ENCODE measurements around the gene NFIA.
"Not testable (repeated sequence)": the region's sequence is repeated elsewhere in the genome, so short reads cannot be mapped to it uniquely, and the experiment has no call there.

The NFIA gene

DNA sequence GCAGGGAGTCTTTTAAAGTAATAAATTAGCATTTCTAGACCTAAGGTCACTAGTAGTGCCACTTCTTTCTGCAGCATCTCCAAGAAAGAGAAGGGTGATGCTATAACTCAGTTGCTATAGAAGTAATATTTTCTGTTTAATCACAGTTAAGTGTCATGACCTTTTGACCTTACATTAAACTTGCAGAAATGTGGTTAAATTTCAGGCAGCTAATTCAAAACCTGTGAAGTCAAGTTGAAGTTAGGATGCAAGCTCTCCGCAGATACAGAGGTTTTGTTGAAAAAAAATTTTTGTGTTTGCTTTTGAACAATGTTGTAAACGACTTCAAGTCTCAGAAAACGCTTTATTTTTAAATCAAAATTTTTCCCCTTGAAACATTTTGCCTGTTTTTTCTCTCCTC lies 193.9 kb downstream of the NFIA start:
- H4K20me1 ChIP-seq (ENCODE audit: insufficient read depth, low read length, poor library complexity, severe bottlenecking) = no peaks in the 10 kb centered on the region
- H3K9me2 ChIP-seq (replicated peaks; ENCODE audit: low read depth, low read length) = no peaks in the 10 kb centered on the region
- no peaks in the 10 kb centered on the region for H3K36me3 ChIP-seq (ENCODE audit: insufficient read depth, low read length)
- H3K9me3 ChIP-seq (ENCODE audit: insufficient read depth, low read depth, low read length) = no peaks in the 10 kb centered on the region
- TF ChIP-seq, protein P1, sequence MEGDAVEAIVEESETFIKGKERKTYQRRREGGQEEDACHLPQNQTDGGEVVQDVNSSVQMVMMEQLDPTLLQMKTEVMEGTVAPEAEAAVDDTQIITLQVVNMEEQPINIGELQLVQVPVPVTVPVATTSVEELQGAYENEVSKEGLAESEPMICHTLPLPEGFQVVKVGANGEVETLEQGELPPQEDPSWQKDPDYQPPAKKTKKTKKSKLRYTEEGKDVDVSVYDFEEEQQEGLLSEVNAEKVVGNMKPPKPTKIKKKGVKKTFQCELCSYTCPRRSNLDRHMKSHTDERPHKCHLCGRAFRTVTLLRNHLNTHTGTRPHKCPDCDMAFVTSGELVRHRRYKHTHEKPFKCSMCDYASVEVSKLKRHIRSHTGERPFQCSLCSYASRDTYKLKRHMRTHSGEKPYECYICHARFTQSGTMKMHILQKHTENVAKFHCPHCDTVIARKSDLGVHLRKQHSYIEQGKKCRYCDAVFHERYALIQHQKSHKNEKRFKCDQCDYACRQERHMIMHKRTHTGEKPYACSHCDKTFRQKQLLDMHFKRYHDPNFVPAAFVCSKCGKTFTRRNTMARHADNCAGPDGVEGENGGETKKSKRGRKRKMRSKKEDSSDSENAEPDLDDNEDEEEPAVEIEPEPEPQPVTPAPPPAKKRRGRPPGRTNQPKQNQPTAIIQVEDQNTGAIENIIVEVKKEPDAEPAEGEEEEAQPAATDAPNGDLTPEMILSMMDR (conservative IDR thresholded peaks at IDR 0.05; ENCODE audit: low read length) = no peak
- no peak for TF ChIP-seq EZH2phosphoT487 (IDR thresholded peaks at IDR 0.05; ENCODE audit: borderline replicate concordance)
- no peak overlapping the region for H3K4me2 ChIP-seq (ENCODE audit: low read depth, low read length, poor library complexity, severe bottlenecking)
- no peak overlapping the region for H3K9ac ChIP-seq (ENCODE audit: low read depth, low read length, poor library complexity, severe bottlenecking)
- no peak overlapping the region for H3K4me3 ChIP-seq (ENCODE audit: low read length, poor library complexity, severe bottlenecking)
- no peaks in the 10 kb centered on the region for H3F3A ChIP-seq (ENCODE audit: low read depth)
- H3K27me3 ChIP-seq (ENCODE audit: insufficient read depth, low read length, poor library complexity, severe bottlenecking) = no peaks in the 10 kb centered on the region
- H2AFZ ChIP-seq (ENCODE audit: low read length) = no peak overlapping the region
- H3K79me2 ChIP-seq (ENCODE audit: insufficient read depth, low read length) = no peaks in the 10 kb centered on the region
- H3K4me1 ChIP-seq (ENCODE audit: insufficient read depth, low read length, poor library complexity, severe bottlenecking) = no peaks in the 10 kb centered on the region

DNA sequence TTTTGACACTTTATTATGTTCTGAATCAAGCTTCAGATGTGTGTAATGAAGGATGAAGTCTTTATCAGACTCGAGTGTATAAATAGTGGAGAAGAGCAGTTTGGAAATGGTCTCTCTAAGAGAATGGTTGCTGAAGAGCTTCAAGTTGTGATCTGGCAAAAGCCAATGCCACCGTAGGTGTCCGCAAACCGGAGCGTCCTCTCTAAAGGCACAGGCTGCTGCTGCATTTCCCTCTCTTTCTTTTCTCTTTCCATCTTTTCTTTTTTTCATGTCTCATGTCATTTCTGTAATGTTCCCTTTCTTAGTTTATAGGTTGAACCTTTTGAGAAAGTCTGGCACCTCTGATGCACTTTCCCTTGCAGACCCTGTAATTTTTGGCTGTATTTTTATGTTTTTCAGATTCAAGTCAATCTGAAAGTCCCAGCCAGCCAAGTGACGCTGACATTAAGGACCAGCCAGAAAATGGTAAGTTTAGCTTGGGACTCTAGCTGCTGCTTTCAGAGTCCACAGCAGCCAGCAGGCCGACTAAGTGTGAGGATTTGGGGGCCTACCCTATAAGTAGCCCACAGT lies 194.8 kb downstream of the NFIA start:
- no peak overlapping the region for H3K4me3 ChIP-seq (ENCODE audit: low read length, poor library complexity, severe bottlenecking)
- TF ChIP-seq EZH2phosphoT487 (IDR thresholded peaks at IDR 0.05; ENCODE audit: borderline replicate concordance) = no peak
- TF ChIP-seq, protein P1 (conservative IDR thresholded peaks at IDR 0.05; ENCODE audit: low read length) = no peak
- H2AFZ ChIP-seq (ENCODE audit: low read length) = 0 out of 2 replicates have a peak overlapping the region, but pooled peaks have one; percentile 33
- H3K4me2 ChIP-seq (ENCODE audit: low read depth, low read length, poor library complexity, severe bottlenecking) = no peak overlapping the region
- no peaks in the 10 kb centered on the region for H3K9me3 ChIP-seq (ENCODE audit: insufficient read depth, low read depth, low read length)
- H3K36me3 ChIP-seq (ENCODE audit: insufficient read depth, low read length) = no peaks in the 10 kb centered on the region
- no peaks in the 10 kb centered on the region for H3K4me1 ChIP-seq (ENCODE audit: insufficient read depth, low read length, poor library complexity, severe bottlenecking)
- H3K9me2 ChIP-seq (replicated peaks; ENCODE audit: low read depth, low read length) = no peaks in the 10 kb centered on the region
- H3K79me2 ChIP-seq (ENCODE audit: insufficient read depth, low read length) = no peaks in the 10 kb centered on the region
- H4K20me1 ChIP-seq (ENCODE audit: insufficient read depth, low read length, poor library complexity, severe bottlenecking) = no peaks in the 10 kb centered on the region
- no peaks in the 10 kb centered on the region for H3K27me3 ChIP-seq (ENCODE audit: insufficient read depth, low read length, poor library complexity, severe bottlenecking)
- no peaks in the 10 kb centered on the region for H3F3A ChIP-seq (ENCODE audit: low read depth)
- H3K9ac ChIP-seq (ENCODE audit: low read depth, low read length, poor library complexity, severe bottlenecking) = no peak overlapping the region

DNA sequence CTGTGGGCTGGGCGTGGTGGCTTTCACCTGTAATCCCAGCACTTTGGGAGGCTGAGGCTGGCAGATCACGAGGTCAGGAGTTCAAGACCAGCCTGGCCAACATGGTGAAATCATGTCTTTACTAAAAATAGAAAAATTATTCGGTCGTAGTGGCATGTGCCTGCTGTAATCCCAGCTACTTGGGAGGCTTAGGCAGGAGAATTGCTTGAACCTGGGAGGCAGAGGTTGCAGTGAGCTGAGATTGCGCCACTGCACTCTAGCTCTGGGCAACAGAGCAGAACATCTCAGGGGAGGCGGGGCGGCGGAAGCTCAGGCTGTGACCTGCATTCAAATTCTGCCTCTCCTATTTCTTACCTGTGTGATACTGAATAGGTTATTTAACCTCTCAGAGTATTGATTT lies 196.1 kb downstream of the NFIA start:
- not testable (repeated sequence) for H3K4me1 ChIP-seq (ENCODE audit: insufficient read depth, low read length, poor library complexity, severe bottlenecking); H4K20me1 ChIP-seq (ENCODE audit: insufficient read depth, low read length, poor library complexity, severe bottlenecking); H3K4me2 ChIP-seq (ENCODE audit: low read depth, low read length, poor library complexity, severe bottlenecking); H3F3A ChIP-seq (ENCODE audit: low read depth); H3K27me3 ChIP-seq (ENCODE audit: insufficient read depth, low read length, poor library complexity, severe bottlenecking); H3K9me3 ChIP-seq (ENCODE audit: insufficient read depth, low read depth, low read length); H3K36me3 ChIP-seq (ENCODE audit: insufficient read depth, low read length); H3K79me2 ChIP-seq (ENCODE audit: insufficient read depth, low read length); H3K9ac ChIP-seq (ENCODE audit: low read depth, low read length, poor library complexity, severe bottlenecking); H2AFZ ChIP-seq (ENCODE audit: low read length); H3K9me2 ChIP-seq (replicated peaks; ENCODE audit: low read depth, low read length); H3K4me3 ChIP-seq (ENCODE audit: low read length, poor library complexity, severe bottlenecking)

DNA sequence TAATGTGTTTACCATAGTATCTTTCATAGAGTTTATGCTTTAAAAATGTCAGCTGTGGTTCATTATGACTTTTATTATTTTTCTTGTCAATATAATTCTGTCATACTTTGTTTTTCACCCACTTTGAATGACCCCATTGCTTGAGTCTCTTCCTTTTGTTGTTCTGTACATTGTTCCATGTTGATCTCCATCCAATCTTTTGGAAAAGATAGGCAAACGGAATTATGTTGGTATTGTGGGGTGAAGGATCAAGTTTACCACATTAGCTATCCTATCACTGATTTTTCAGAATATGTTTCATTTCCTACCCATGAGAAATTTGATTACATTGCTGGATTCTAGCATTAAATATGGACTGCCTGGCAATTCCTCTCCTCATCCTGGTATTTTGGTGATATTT lies 196.6 kb downstream of the NFIA start:
- H3K36me3 ChIP-seq (ENCODE audit: insufficient read depth, low read length) = no peaks in the 10 kb centered on the region
- H3K27me3 ChIP-seq (ENCODE audit: insufficient read depth, low read length, poor library complexity, severe bottlenecking) = no peaks in the 10 kb centered on the region
- H3K79me2 ChIP-seq (ENCODE audit: insufficient read depth, low read length) = no peaks in the 10 kb centered on the region
- no peak overlapping the region for H2AFZ ChIP-seq (ENCODE audit: low read length)
- no peaks in the 10 kb centered on the region for H3K9me2 ChIP-seq (replicated peaks; ENCODE audit: low read depth, low read length)
- no peaks in the 10 kb centered on the region for H3K9me3 ChIP-seq (ENCODE audit: insufficient read depth, low read depth, low read length)
- no peak overlapping the region for H3K4me3 ChIP-seq (ENCODE audit: low read length, poor library complexity, severe bottlenecking)
- no peak overlapping the region for H3K9ac ChIP-seq (ENCODE audit: low read depth, low read length, poor library complexity, severe bottlenecking)
- H3F3A ChIP-seq (ENCODE audit: low read depth) = no peaks in the 10 kb centered on the region
- H4K20me1 ChIP-seq (ENCODE audit: insufficient read depth, low read length, poor library complexity, severe bottlenecking) = no peaks in the 10 kb centered on the region
- no peak for TF ChIP-seq EZH2phosphoT487 (IDR thresholded peaks at IDR 0.05; ENCODE audit: borderline replicate concordance)
- TF ChIP-seq, protein P1 (conservative IDR thresholded peaks at IDR 0.05; ENCODE audit: low read length) = no peak
- H3K4me1 ChIP-seq (ENCODE audit: insufficient read depth, low read length, poor library complexity, severe bottlenecking) = no peaks in the 10 kb centered on the region
- no peak overlapping the region for H3K4me2 ChIP-seq (ENCODE audit: low read depth, low read length, poor library complexity, severe bottlenecking)

Data from Loucy (cell line).